Natural killer cell (primary cell): Measurements from ENCODE around the gene TMX4. TPM values are rescaled to one million over a fixed set of nuclear protein-coding genes. Genes with fewer than 3 reads are reported as not detected.

ENCODE experiments used
- ATAC-seq, 3 donors: fragments of 150-1000 bp in 2 of 3; fragments of 200-7000 bp in 1 of 3; cut with Tn5 transposase; 1 replicate in 1 of 3; 2 replicates in 2 of 3; pipeline ENCODE4 v1.10.0; 2021; ENCODE audit warnings: mild to moderate bottlenecking in 2 of 3, moderate library complexity in 2 of 3
- DNase-seq, 2 donors: peaks; one replicate each; pipeline versions ENCODE4 v3.0.0 to v3.0.0-alpha.2; 2013 to 2021; ENCODE audit warnings: mixed read lengths in 1 of 2
- H3K27ac ChIP-seq: one replicate; pipeline ENCODE4 v1.5.1; 2013; ENCODE audit warnings: mild to moderate bottlenecking, low read length
- H3K27me3 ChIP-seq: one replicate; pipeline ENCODE4 v1.6.1; 2013; ENCODE audit warnings: low read length; ENCODE audit not compliant: control insufficient read depth, insufficient read depth
- H3K36me3 ChIP-seq: one replicate; pipeline ENCODE4 v1.6.1; 2013; ENCODE audit warnings: low read length; ENCODE audit not compliant: control insufficient read depth, insufficient read depth
- H3K4me1 ChIP-seq: one replicate; pipeline ENCODE4 v1.6.1; 2013; ENCODE audit warnings: low read length; ENCODE audit not compliant: control insufficient read depth, insufficient read depth
- H3K4me3 ChIP-seq: one replicate; pipeline ENCODE4 v1.5.1; 2013; ENCODE audit warnings: low read length
- H3K9me3 ChIP-seq: one replicate; pipeline ENCODE4 v1.6.1; 2013; ENCODE audit warnings: low read length; ENCODE audit not compliant: control insufficient read depth, insufficient read depth
- H3K27ac Mint-ChIP-seq, 2 donors: one replicate each; pipeline ENCODE4 v1.8.0; 2022; ENCODE audit warnings: mild to moderate bottlenecking in 2 of 2, mixed read lengths in 2 of 2, moderate library complexity in 1 of 2
- H3K27me3 Mint-ChIP-seq, 2 donors: one replicate each; pipeline ENCODE4 v1.8.0; 2022; ENCODE audit warnings: low read depth in 2 of 2, mixed read lengths in 2 of 2
- H3K36me3 Mint-ChIP-seq: one replicate; pipeline ENCODE4 v1.8.0; 2022; ENCODE audit warnings: mixed read lengths
- H3K4me1 Mint-ChIP-seq, 2 donors: one replicate each; pipeline ENCODE4 v1.8.0; 2022; ENCODE audit warnings: mixed read lengths in 2 of 2
- H3K4me3 Mint-ChIP-seq: one replicate; pipeline ENCODE4 v1.8.0; 2022; ENCODE audit warnings: mild to moderate bottlenecking, moderate library complexity, mixed read lengths
- H3K9me3 Mint-ChIP-seq, 2 donors: one replicate each; pipeline ENCODE4 v1.8.0; 2022; ENCODE audit warnings: mixed read lengths in 2 of 2
- WGBS: methylation state at CpG from one replicate; pipeline ENCODE4 v1.1.7; 2013; ENCODE audit warnings: missing lambda C conversion rate; ENCODE audit not compliant: insufficient coverage; 5-methylcytosine and 5-hydroxymethylcytosine counted together
- intact Hi-C: fragments of 100-400 bp; cut with micrococcal nuclease; formaldehyde crosslinking; loops from one replicate; pipeline ENCODE4 v1.14.2; 2022
- total RNA-seq, 4 donors: library from RNA; stranded (reverse); fragments of 120-200 nt in 1 of 4; gene quantifications; one replicate each; pipeline versions ENCODE4 v1.2.3 to v1.2.4, GENCODE V29; 2013 to 2022
- TF ChIP-seq, protein P1 (sequence below): fragments of 200-600 bp; IDR thresholded peaks from one replicate; pipeline ENCODE4 v1.8.0; 2022; ENCODE audit warnings: antibody characterized with exemption

The TMX4 gene
- total RNA-seq, 3 donors from 2014 or later (not counting 1 experiment from before 2014, with no cell fraction given) = 94.4 to 97.9 (median 94.5) TPM

DNA sequence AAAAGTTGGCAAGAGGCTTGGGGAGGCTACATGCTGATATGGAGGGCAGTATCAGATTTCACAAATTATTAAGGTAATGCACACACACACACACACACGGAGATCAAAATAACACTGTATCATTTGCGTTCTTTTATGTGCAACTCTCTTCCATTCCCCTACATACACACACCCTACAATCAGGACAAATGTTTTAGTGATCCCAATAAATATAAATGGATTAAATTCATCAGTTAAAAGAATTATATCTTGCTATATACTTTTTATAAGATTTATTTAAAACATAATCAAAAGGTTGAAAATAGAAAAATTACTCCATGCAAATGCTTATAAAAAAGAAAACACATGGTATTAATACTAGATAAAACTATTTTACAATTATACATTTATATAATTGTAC is 25.9 kb downstream of the TMX4 start:
- no peak overlapping the region for H3K4me3 Mint-ChIP-seq
- DNase-seq (no peak), ATAC-seq (no peak)
- 100% methylated on average over 1 of the region's 2 CpGs for WGBS
- H3K36me3 Mint-ChIP-seq = peaks cover 21% of the 10 kb centered on the region
- Histone ChIP-seq H3K27me3 (no peaks in the 10 kb centered on the region), H3K36me3 (peaks cover 67% of the 10 kb centered on the region), H3K4me3 (no peak overlapping the region), H3K4me1 (no peaks in the 10 kb centered on the region), H3K9me3 (no peaks in the 10 kb centered on the region), H3K27ac (no peak overlapping the region)
- H3K4me1 Mint-ChIP-seq = no peaks in the 10 kb centered on the region
- intact Hi-C loops = no loop called here
- peaks cover 2 to 10% of the 10 kb centered on the region in 2 donors for H3K9me3 Mint-ChIP-seq
- H3K27me3 Mint-ChIP-seq = no peaks in the 10 kb centered on the region
- TF ChIP-seq, protein P1, sequence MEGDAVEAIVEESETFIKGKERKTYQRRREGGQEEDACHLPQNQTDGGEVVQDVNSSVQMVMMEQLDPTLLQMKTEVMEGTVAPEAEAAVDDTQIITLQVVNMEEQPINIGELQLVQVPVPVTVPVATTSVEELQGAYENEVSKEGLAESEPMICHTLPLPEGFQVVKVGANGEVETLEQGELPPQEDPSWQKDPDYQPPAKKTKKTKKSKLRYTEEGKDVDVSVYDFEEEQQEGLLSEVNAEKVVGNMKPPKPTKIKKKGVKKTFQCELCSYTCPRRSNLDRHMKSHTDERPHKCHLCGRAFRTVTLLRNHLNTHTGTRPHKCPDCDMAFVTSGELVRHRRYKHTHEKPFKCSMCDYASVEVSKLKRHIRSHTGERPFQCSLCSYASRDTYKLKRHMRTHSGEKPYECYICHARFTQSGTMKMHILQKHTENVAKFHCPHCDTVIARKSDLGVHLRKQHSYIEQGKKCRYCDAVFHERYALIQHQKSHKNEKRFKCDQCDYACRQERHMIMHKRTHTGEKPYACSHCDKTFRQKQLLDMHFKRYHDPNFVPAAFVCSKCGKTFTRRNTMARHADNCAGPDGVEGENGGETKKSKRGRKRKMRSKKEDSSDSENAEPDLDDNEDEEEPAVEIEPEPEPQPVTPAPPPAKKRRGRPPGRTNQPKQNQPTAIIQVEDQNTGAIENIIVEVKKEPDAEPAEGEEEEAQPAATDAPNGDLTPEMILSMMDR = no peak
- H3K27ac Mint-ChIP-seq = no peak overlapping the region

DNA sequence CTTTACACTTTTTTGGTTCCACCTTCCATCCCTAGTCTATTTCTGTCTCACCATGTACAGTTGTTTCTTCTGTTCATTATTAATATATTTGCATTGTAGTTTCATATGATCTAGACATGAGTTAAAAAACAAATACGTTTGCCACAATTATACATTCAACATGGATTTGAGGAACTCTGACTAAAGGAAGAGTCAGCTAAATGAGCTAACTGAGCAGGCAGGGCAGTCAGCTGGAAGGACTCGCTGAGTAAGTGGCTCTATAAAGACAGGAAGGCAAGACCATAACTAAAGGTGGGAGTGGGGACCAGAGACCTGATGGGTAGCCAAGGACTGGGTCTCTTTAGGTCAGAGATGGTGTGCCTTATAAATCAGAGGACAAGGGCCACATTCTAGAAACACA is 26.3 kb downstream of the TMX4 start:
- H3K4me1 Mint-ChIP-seq = no peaks in the 10 kb centered on the region
- H3K9me3 ChIP-seq = no peaks in the 10 kb centered on the region
- H3K27me3 Mint-ChIP-seq = no peaks in the 10 kb centered on the region
- intact Hi-C loops = no loop called here
- H3K4me3 Mint-ChIP-seq = no peak overlapping the region
- WGBS = 95% methylated on average over 1 of the region's 2 CpGs
- TF ChIP-seq, protein P1 = no peak
- peaks cover 21% of the 10 kb centered on the region for H3K36me3 Mint-ChIP-seq
- H3K27ac Mint-ChIP-seq = no peak overlapping the region
- peaks cover 64% of the 10 kb centered on the region for H3K36me3 ChIP-seq
- H3K27ac ChIP-seq = no peak overlapping the region
- H3K4me3 ChIP-seq = no peak overlapping the region
- no peaks in the 10 kb centered on the region for H3K4me1 ChIP-seq
- no peaks in the 10 kb centered on the region for H3K27me3 ChIP-seq
- no peak for DNase-seq
- ATAC-seq = no peak
- peaks cover 2 to 10% of the 10 kb centered on the region in 2 donors for H3K9me3 Mint-ChIP-seq

DNA sequence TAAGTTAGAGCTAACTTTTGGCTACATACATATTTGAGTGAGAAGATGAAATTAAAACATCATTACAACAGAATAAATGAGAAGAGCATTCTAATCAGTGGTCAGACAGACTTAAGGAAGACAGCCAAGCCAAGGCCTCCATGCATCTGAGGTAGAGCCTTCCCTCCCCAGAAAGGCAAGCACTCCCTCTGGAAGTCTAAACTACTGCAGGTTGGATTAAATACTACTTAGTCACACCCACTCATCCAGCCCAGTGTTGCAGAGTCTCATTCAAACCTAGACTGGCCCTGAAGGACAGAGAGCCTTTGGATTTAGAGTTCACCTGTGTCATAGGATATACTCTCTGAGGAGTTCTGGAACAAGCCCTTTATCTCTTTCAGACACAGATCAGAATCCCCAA is 29.2 kb downstream of the TMX4 start:
- H3K4me3 Mint-ChIP-seq = no peak overlapping the region

DNA sequence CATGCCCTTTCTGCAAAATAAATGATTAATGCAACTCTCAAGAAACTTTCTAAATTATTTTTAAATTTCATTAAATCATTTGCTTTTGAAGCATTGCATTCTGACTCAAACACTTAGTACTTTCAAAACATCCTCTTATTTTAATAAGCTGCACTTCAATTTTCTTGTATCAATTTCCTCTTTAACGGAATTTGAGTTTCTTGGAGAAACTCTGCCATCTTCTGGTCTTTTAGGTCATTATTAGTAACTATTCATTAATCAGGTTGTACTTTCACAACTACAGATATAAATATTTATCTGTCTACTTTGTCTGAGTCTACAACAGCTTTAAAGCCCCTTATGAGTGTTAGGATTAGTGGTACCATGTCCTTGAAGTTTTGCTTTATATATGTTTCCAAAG is 30.2 kb downstream of the TMX4 start:
- Mint-ChIP-seq H3K36me3 (peaks cover 15% of the 10 kb centered on the region), H3K9me3 (peaks cover 2 to 8% of the 10 kb centered on the region in 2 donors), H3K27me3 (no peaks in the 10 kb centered on the region), H3K4me1 (no peaks in the 10 kb centered on the region), H3K4me3 (no peak overlapping the region), H3K27ac (no peak overlapping the region)
- intact Hi-C loops = no loop called here
- H3K9me3 ChIP-seq = no peaks in the 10 kb centered on the region
- H3K4me3 ChIP-seq = no peak overlapping the region
- no CpG with 5 or more reads among the region's 1 CpG for WGBS
- TF ChIP-seq, protein P1 = no peak
- H3K36me3 ChIP-seq = peaks cover 51% of the 10 kb centered on the region
- H3K27ac ChIP-seq = no peak overlapping the region
- ATAC-seq (no peak), DNase-seq (no peak)
- H3K4me1 ChIP-seq = no peaks in the 10 kb centered on the region
- no peaks in the 10 kb centered on the region for H3K27me3 ChIP-seq

More for the DNA sequence above, 29.2 kb downstream of the TMX4 start:
- peaks cover 21% of the 10 kb centered on the region for H3K36me3 Mint-ChIP-seq
- H3K4me1 Mint-ChIP-seq = no peaks in the 10 kb centered on the region
- DNase-seq (no peak), ATAC-seq (no peak)
- no peak overlapping the region for H3K27ac Mint-ChIP-seq
- Histone ChIP-seq H3K4me1 (no peaks in the 10 kb centered on the region), H3K36me3 (peaks cover 61% of the 10 kb centered on the region), H3K4me3 (no peak overlapping the region), H3K27ac (no peak overlapping the region), H3K9me3 (no peaks in the 10 kb centered on the region), H3K27me3 (no peaks in the 10 kb centered on the region)
- intact Hi-C loops = no loop called here
- H3K9me3 Mint-ChIP-seq = peaks cover 2 to 10% of the 10 kb centered on the region in 2 donors
- TF ChIP-seq, protein P1 = no peak
- no peaks in the 10 kb centered on the region for H3K27me3 Mint-ChIP-seq
